GM19025 (cell line): Measurements from ENCODE around the gene CPLX1.
"Not testable (repeated sequence)": the region's sequence is repeated elsewhere in the genome, so short reads cannot be mapped to it uniquely, and the experiment has no call there.

Experiments
- ATAC-seq: cut with Tn5 transposase; IDR thresholded peaks from one replicate; pipeline ENCODE4 v1.9.1; 2021; ENCODE audit warnings: mild to moderate bottlenecking, low read depth, moderate library complexity; ENCODE audit not compliant: unreplicated experiment

CPLX1 gene

GRCh38 chr4:763922-764321, 62.0 kb downstream of the CPLX1 start:
- ATAC-seq, result no peak

GRCh38 chr4:763191-763810, 62.6 kb downstream of the CPLX1 start:
- ATAC-seq, result no peak

GRCh38 chr4:762211-763190, 63.4 kb downstream of the CPLX1 start:
- no peak for ATAC-seq

- ATAC-seq, result no peak
Measured at GRCh38 chr4:761739-762138, 64.2 kb downstream of the CPLX1 start.

GRCh38 chr4:761086-761485, 64.8 kb downstream of the CPLX1 start:
- no peak for ATAC-seq

- no peak for ATAC-seq
Measured at GRCh38 chr4:760616-761015, 65.3 kb downstream of the CPLX1 start.

- ATAC-seq, result not testable (repeated sequence)
Measured at GRCh38 chr4:759810-760209, 66.1 kb downstream of the CPLX1 start.

GRCh38 chr4:757111-757510, 68.8 kb downstream of the CPLX1 start:
- no peak for ATAC-seq

- no peak for ATAC-seq
Measured at GRCh38 chr4:754221-755120, 71.5 kb downstream of the CPLX1 start.

- ATAC-seq, result not testable (repeated sequence)
Measured at GRCh38 chr4:753186-753585, 72.7 kb downstream of the CPLX1 start.

- no peak for ATAC-seq
Measured at GRCh38 chr4:752196-752861, 73.6 kb downstream of the CPLX1 start.

GRCh38 chr4:751676-752075, 74.3 kb downstream of the CPLX1 start:
- no peak for ATAC-seq

GRCh38 chr4:749698-750666, 75.9 kb downstream of the CPLX1 start:
- ATAC-seq, result no peak

GRCh38 chr4:748461-748860, 77.5 kb downstream of the CPLX1 start:
- no peak for ATAC-seq

GRCh38 chr4:747546-748170, 78.3 kb downstream of the CPLX1 start:
- no peak for ATAC-seq

GRCh38 chr4:744212-744841, 81.6 kb downstream of the CPLX1 start:
- no peak for ATAC-seq

- no peak for ATAC-seq
Measured at GRCh38 chr4:743463-744211, 82.3 kb downstream of the CPLX1 start.
